Epithelial cell of proximal tubule (primary cell): Measurements from ENCODE around the gene SYS1. TPM values are rescaled to one million over a fixed set of nuclear protein-coding genes. Genes with fewer than 3 reads are reported as not detected.
A peak's percentile ranks its signal among the peaks of the same experiment; 100 is the strongest.

ENCODE experiments used
- DNase-seq: peaks from one replicate; pipeline ENCODE4 v3.0.0-alpha.2; 2011; ENCODE audit warnings: low read depth
- H3K4me3 ChIP-seq: 2 replicates; pipeline ENCODE4 v1.5.1; 2011; ENCODE audit warnings: low read depth, mild to moderate bottlenecking, low read length
- total RNA-seq: library from RNA; depleted of rRNA; stranded (reverse); fragments of >200 nt; gene quantifications from 2 replicates; pipeline ENCODE4 v1.2.3, GENCODE V29; 2015
- TF ChIP-seq, protein P1 (sequence below): conservative IDR thresholded peaks from 2 replicates; pipeline ENCODE4 v1.5.1; 2012; ENCODE audit warnings: low read depth, mild to moderate bottlenecking, low read length

The SYS1 gene
- total RNA-seq, 1 donor from 2014 or later, result 30.3 TPM

DNA sequence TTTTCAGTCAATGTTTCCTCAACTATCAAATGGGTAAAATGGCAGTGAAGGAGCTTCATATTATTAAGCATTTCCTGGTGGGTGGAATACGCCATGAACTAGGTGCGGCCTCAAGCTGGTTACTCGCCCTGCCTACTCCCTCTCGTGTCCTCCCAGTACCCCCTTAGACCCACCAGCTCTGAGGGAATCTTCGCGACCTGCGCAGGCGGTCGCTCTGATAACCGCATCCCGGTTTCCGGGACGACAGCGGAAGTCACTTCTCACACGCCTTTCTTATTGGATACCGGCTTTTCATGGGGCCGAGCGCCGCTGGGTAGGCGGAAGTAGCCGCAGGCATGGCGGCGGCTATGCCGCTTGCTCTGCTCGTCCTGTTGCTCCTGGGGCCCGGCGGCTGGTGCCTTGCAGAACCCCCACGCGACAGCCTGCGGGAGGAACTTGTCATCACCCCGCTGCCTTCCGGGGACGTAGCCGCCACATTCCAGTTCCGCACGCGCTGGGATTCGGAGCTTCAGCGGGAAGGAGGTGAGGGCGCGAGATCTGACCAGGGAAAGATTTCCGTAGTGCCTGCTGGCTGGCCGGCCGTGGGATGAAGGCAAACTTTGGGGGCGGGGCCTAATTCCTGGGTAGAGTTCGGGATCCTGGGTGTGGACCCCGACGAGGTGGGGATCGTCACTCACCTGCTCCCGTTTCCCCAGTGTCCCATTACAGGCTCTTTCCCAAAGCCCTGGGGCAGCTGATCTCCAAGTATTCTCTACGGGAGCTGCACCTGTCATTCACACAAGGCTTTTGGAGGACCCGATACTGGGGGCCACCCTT, 53.1 kb downstream of the SYS1 start, which contains the start of gene PIGT:
TSS of gene PIGT (plus strand) at position 320 of the 816 bp plus-strand sequence. CDS start at position 336, 16 bp downstream.
- DNase-seq, result no peak
- TF ChIP-seq, protein P1, sequence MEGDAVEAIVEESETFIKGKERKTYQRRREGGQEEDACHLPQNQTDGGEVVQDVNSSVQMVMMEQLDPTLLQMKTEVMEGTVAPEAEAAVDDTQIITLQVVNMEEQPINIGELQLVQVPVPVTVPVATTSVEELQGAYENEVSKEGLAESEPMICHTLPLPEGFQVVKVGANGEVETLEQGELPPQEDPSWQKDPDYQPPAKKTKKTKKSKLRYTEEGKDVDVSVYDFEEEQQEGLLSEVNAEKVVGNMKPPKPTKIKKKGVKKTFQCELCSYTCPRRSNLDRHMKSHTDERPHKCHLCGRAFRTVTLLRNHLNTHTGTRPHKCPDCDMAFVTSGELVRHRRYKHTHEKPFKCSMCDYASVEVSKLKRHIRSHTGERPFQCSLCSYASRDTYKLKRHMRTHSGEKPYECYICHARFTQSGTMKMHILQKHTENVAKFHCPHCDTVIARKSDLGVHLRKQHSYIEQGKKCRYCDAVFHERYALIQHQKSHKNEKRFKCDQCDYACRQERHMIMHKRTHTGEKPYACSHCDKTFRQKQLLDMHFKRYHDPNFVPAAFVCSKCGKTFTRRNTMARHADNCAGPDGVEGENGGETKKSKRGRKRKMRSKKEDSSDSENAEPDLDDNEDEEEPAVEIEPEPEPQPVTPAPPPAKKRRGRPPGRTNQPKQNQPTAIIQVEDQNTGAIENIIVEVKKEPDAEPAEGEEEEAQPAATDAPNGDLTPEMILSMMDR, result no peak
- peak within 1 kb of the TSS; percentile 85 for H3K4me3 ChIP-seq

DNA sequence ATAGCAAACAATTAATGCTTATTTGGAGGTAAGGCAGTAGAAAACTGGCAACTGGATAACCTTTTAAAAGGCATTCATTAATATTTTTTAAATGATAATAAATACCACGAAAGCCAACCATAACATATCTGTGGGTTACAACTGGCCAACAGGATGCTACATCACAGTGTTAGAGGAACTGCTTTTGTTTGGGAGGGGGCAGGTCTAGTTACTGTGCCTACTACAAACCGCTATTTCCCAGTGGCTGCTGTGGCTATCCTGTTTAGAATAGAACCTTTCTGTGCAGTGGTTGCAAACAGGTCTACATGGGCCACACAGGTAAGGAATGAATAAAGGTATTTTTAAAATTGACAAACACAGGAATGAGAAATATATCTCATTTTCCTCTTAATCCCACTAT, 54.0 kb downstream of the SYS1 start:
- H3K4me3 ChIP-seq, result peak overlapping the region; percentile 85
- DNase-seq, result no peak
- TF ChIP-seq, protein P1, result no peak

Other genes starting within 250 kb of the SYS1 start
- not detected in 2 replicates for gene WFDC5, start 248.0 kb upstream of the SYS1 start, total RNA-seq
- gene WFDC12, start 238.7 kb upstream of the SYS1 start, total RNA-seq, result not detected in 2 replicates
- not detected in 2 replicates for gene PI3, start 188.3 kb upstream of the SYS1 start, total RNA-seq
- not detected in 2 replicates for gene SEMG1, start 156.1 kb upstream of the SYS1 start, total RNA-seq
- not detected in 2 replicates for gene SEMG2, start 141.8 kb upstream of the SYS1 start, total RNA-seq
- 20.5 and 68.1 TPM in 2 replicates for gene SLPI, start 108.6 kb upstream of the SYS1 start, total RNA-seq
- not detected in 2 replicates for gene RBPJL, start 56.3 kb upstream of the SYS1 start, total RNA-seq
- gene MATN4, start 54.9 kb upstream of the SYS1 start, total RNA-seq, result not detected in 2 replicates
- 153 and 239 TPM in 2 replicates for gene SDC4, start 14.7 kb upstream of the SYS1 start, total RNA-seq
- gene TP53TG5, start 15.2 kb downstream of the SYS1 start, total RNA-seq, result not detected in 2 replicates
- 49.6 and 55.2 TPM in 2 replicates for gene DBNDD2, start 45.1 kb downstream of the SYS1 start, total RNA-seq
- 59.9 and 71.0 TPM in 2 replicates for gene PIGT, start 53.0 kb downstream of the SYS1 start, total RNA-seq
- 14.7 and 53.3 TPM in 2 replicates for gene WFDC2, start 106.6 kb downstream of the SYS1 start, total RNA-seq
- gene SPINT3, start 152.5 kb downstream of the SYS1 start, total RNA-seq, result not detected in 2 replicates
- not detected in 2 replicates for gene WFDC6, start 176.3 kb downstream of the SYS1 start, total RNA-seq
- gene EPPIN, start 184.2 kb downstream of the SYS1 start, total RNA-seq, result not detected in 2 replicates
- not detected in 2 replicates for gene WFDC8, start 216.1 kb downstream of the SYS1 start, total RNA-seq